Ascending aorta (tissue), 2 donors: ENCODE results near the gene SDC4. TPM values are rescaled to one million over a fixed set of nuclear protein-coding genes. Genes with fewer than 3 reads are reported as not detected.

ENCODE experiments used
- DNase-seq, 2 donors: peaks; one replicate each; pipeline ENCODE4 v3.0.0-alpha.2; 2019; ENCODE audit warnings: low spot score in 2 of 2
- H3K27ac ChIP-seq, 2 donors: fragments of 200-600 bp; sonication (generic); one replicate each; pipeline ENCODE4 v1.5.1; 2016 to 2017; ENCODE audit warnings: mild to moderate bottlenecking in 1 of 2
- H3K27me3 ChIP-seq: fragments of 200-600 bp; sonication (generic); one replicate; pipeline ENCODE4 v1.5.1; 2017
- H3K36me3 ChIP-seq, 2 donors: fragments of 200-600 bp; sonication (generic); one replicate each; pipeline ENCODE4 v1.5.1; 2016
- H3K4me1 ChIP-seq, 2 donors: fragments of 200-600 bp; sonication (generic); one replicate each; pipeline ENCODE4 v1.5.1; 2016 to 2017; ENCODE audit warnings: mild to moderate bottlenecking in 1 of 2
- H3K4me3 ChIP-seq, 2 donors: fragments of 200-600 bp; sonication (generic); one replicate each; pipeline ENCODE4 v1.5.1; 2016 to 2017; ENCODE audit warnings: mild to moderate bottlenecking in 1 of 2
- H3K9me3 ChIP-seq, 2 donors: fragments of 200-600 bp; sonication (generic); one replicate each; pipeline ENCODE4 v1.5.1; 2016
- CTCF ChIP-seq, 3 experiments: fragments of 200-600 bp in 2 of 3; fragments of 450-650 bp in 1 of 3; sonication (generic) in 2 of 3; IDR thresholded peaks; one replicate each; pipeline ENCODE4 v1.5.1; 2016 to 2019; ENCODE audit warnings: antibody characterized with exemption in 3 of 3, mild to moderate bottlenecking in 1 of 3, moderate library complexity in 1 of 3
- intact Hi-C: fragments of 100-400 bp; cut with DNase I; formaldehyde crosslinking; loops from one replicate; pipeline ENCODE4 v1.15.1; 2023
- total RNA-seq: library from RNA; depleted of rRNA; stranded (reverse); fragments of >200 nt; gene quantifications from one replicate; pipeline ENCODE4 v1.1.0, GENCODE V29; 2016

Gene SDC4
- total RNA-seq, 1 donor from 2014 or later, result 63.8 TPM

GRCh38 chr20:45344168-45344860 lies 3.9 kb downstream of the SDC4 start:
- Histone ChIP-seq H3K4me1 (peaks cover 42 to 61% of the 10 kb centered on the region in 2 donors), H3K4me3 (peak overlapping the region; percentile 35 to 80), H3K27me3 (no peaks in the 10 kb centered on the region), H3K27ac (peak overlapping the region; percentile 93 to 96), H3K9me3 (no peaks in the 10 kb centered on the region), H3K36me3 (peaks cover 0 to 2% of the 10 kb centered on the region in 2 donors)
- DNase-seq, result peak; percentile 70 to 94
- TF ChIP-seq CTCF (IDR thresholded peaks at IDR 0.05), result no peak
- intact Hi-C loops, result no loop called here

GRCh38 chr20:45343532-45344167 lies 4.6 kb downstream of the SDC4 start:
- Histone ChIP-seq H3K36me3 (peaks cover 0 to 2% of the 10 kb centered on the region in 2 donors), H3K27ac (peak overlapping the region; percentile 93 to 96), H3K4me3 (peak overlapping the region; percentile 35 to 80), H3K4me1 (peaks cover 44 to 68% of the 10 kb centered on the region in 2 donors), H3K9me3 (no peaks in the 10 kb centered on the region), H3K27me3 (no peaks in the 10 kb centered on the region)
- DNase-seq, result no peak
- intact Hi-C loops, result loop anchor here (2.0 kb wide), 2 partner anchors 15 to 63 kb away; no protein-coding TSS in a partner anchor
- no peak for TF ChIP-seq CTCF (IDR thresholded peaks at IDR 0.05)

- no peak for DNase-seq
- TF ChIP-seq CTCF (IDR thresholded peaks at IDR 0.05), result no peak
- Histone ChIP-seq H3K27me3 (no peaks in the 10 kb centered on the region), H3K4me3 (peak overlapping the region; percentile 13 to 80), H3K4me1 (peaks cover 51 to 74% of the 10 kb centered on the region in 2 donors), H3K27ac (peak overlapping the region; percentile 93 to 96), H3K36me3 (peaks cover 0 to 2% of the 10 kb centered on the region in 2 donors), H3K9me3 (no peaks in the 10 kb centered on the region)
- intact Hi-C loops, result loop anchor here (2.0 kb wide), 2 partner anchors 16 to 64 kb away; no protein-coding TSS in a partner anchor
Observed at GRCh38 chr20:45342855-45343531, 5.2 kb downstream of the SDC4 start.

GRCh38 chr20:45341939-45342854 lies 6.0 kb downstream of the SDC4 start:
- peak; percentile 69 to 92 for DNase-seq
- Histone ChIP-seq H3K27me3 (no peaks in the 10 kb centered on the region), H3K36me3 (peaks cover 0 to 2% of the 10 kb centered on the region in 2 donors), H3K4me3 (peak overlapping the region; percentile 18 to 80), H3K4me1 (peaks cover 53 to 80% of the 10 kb centered on the region in 2 donors), H3K27ac (peak overlapping the region; percentile 93 to 96), H3K9me3 (no peaks in the 10 kb centered on the region)
- peak in 1 of 3 experiments; percentile 7 for TF ChIP-seq CTCF (IDR thresholded peaks at IDR 0.05)
- intact Hi-C loops, result loop anchor here (2.0 kb wide), 2 partner anchors 17 to 65 kb away; no protein-coding TSS in a partner anchor

GRCh38 chr20:45341579-45341938 lies 6.7 kb downstream of the SDC4 start:
- Histone ChIP-seq H3K4me3 (peak overlapping the region; percentile 18 to 80), H3K27ac (peak overlapping the region; percentile 93 to 96), H3K27me3 (no peaks in the 10 kb centered on the region), H3K36me3 (peaks cover 0 to 2% of the 10 kb centered on the region in 2 donors), H3K9me3 (no peaks in the 10 kb centered on the region), H3K4me1 (peaks cover 48 to 83% of the 10 kb centered on the region in 2 donors)
- no peak for TF ChIP-seq CTCF (IDR thresholded peaks at IDR 0.05)
- intact Hi-C loops, result no loop called here
- no peak for DNase-seq
